ENCODE measurements around the gene PCYT1A. TPM values are rescaled to one million over a fixed set of nuclear protein-coding genes. Genes with fewer than 3 reads are reported as not detected.

PCYT1A gene
- total RNA-seq, 1 donor = 86.1 TPM

GRCh38 chr3:196180346-196180745 lies 107.2 kb downstream of the PCYT1A start:
- H3K4me3 ChIP-seq (ENCODE audit: insufficient read depth, low read length) = no peak overlapping the region
- H3K4me2 ChIP-seq (ENCODE audit: insufficient read depth, low read length) = no peak overlapping the region
- H3K9me3 ChIP-seq (ENCODE audit: low read depth, low read length) = no peaks in the 10 kb centered on the region
- DNase-seq (ENCODE audit: insufficient read length, low spot score, missing footprints) = no peak
- H3K79me2 ChIP-seq (ENCODE audit: insufficient read depth, low read length) = no peaks in the 10 kb centered on the region
- H4K20me1 ChIP-seq (ENCODE audit: insufficient read depth, low read length) = no peaks in the 10 kb centered on the region
- H3K4me1 ChIP-seq (ENCODE audit: insufficient read depth, low read length) = peaks cover 10% of the 10 kb centered on the region
- H3K27ac ChIP-seq (ENCODE audit: low read depth, low read length) = no peak overlapping the region
- H3K27me3 ChIP-seq (ENCODE audit: insufficient read depth, low read length) = no peaks in the 10 kb centered on the region
- H2AFZ ChIP-seq (ENCODE audit: low read length) = no peak overlapping the region
- no peak for TF ChIP-seq CTCF (IDR thresholded peaks at IDR 0.05; ENCODE audit: extremely low read depth, low read depth, low read length)
- H3K36me3 ChIP-seq (ENCODE audit: insufficient read depth, low read length) = no peaks in the 10 kb centered on the region

Small RNA genes lying within 50 kb of the gene (small RNA-seq; reads per million reads assigned to genes)
- gene AC069257.2 = not detected
- not detected for gene RF00019

Other genes starting within 250 kb of the PCYT1A start
- gene TFRC, start 205.6 kb downstream of the PCYT1A start, total RNA-seq = 118 and 139 TPM in 2 replicates
- gene ZDHHC19, start 76.3 kb downstream of the PCYT1A start, total RNA-seq = not detected in 2 replicates
- gene SLC51A, start 71.2 kb downstream of the PCYT1A start, total RNA-seq = not detected in 2 replicates
- gene DYNLT2B, start 30.5 kb upstream of the PCYT1A start, total RNA-seq = 10.5 and 10.9 TPM in 2 replicates
- 0.36 and 0.59 TPM in 2 replicates for gene TM4SF19, start 50.7 kb upstream of the PCYT1A start, total RNA-seq
- 21.0 and 21.2 TPM in 2 replicates for gene UBXN7, start 144.7 kb upstream of the PCYT1A start, total RNA-seq
- 21.7 and 24.8 TPM in 2 replicates for gene RNF168, start 216.0 kb upstream of the PCYT1A start, total RNA-seq
- gene SMCO1, start 227.6 kb upstream of the PCYT1A start, total RNA-seq = not detected in 2 replicates

Measured in osteoblast (primary cell).